ENCODE results near the gene POMGNT1.

Gene POMGNT1

DNA sequence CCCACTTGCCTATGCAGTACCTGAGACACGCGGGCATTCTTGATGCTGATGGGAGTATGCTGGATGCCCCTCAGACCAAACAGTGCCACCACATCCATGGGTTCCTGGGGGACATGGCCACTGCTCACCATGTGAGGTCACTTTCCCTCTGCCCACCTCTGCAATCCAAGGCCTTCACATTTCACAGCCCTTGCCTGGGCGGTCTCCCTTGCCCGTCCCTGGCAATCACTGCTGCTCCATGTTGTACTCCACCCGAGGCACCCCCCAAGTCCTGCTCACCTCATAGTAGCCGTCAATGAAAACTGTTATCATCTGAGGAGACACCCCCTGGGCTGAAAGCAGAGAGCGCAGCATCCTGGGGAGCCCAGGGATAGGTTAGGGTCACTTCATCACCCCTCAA is 4.9 kb downstream of the POMGNT1 start:
- H3K36me3 ChIP-seq (ENCODE audit: control insufficient read depth, insufficient read depth, low read length), result peaks cover 63% of the 10 kb centered on the region
- 99 to 100% methylated on average over 6 to 7 of the region's 7 CpGs for WGBS, 2 experiments (ENCODE audit: insufficient coverage in 2 of 2)
- H3K4me1 ChIP-seq (ENCODE audit: control insufficient read depth, insufficient read depth, low read length, poor library complexity, severe bottlenecking), result no peaks in the 10 kb centered on the region
- no peak overlapping the region for H3K27ac ChIP-seq (ENCODE audit: low read depth, low read length, severe bottlenecking)
- H3K4me3 ChIP-seq (ENCODE audit: extremely low read depth, insufficient read depth, low read length, poor library complexity, severe bottlenecking), result no peak overlapping the region
- H3K9me3 ChIP-seq (ENCODE audit: control insufficient read depth, low read length), result no peaks in the 10 kb centered on the region

DNA sequence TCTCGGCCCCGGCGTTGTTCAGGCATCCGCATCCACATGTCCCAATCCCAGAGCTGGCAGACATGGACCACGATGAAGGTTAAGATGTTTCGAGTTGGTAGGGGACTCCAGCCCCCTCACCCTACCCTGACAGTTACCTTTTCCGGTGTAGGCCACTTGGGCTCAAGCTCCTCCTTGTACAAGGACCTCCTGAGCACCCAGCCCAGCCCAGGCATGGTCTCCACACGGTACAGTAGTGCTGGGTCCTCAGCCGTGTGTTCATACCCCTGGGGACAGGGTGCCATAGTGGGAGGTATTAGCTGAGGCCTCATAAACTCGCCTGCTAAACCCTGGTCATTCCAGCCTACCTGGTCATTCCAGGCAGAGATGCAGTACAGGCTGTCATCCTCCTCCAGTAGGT is 6.1 kb downstream of the POMGNT1 start:
- no peak overlapping the region for H3K4me3 ChIP-seq (ENCODE audit: extremely low read depth, insufficient read depth, low read length, poor library complexity, severe bottlenecking)
- H3K4me1 ChIP-seq (ENCODE audit: control insufficient read depth, insufficient read depth, low read length, poor library complexity, severe bottlenecking), result no peaks in the 10 kb centered on the region
- H3K36me3 ChIP-seq (ENCODE audit: control insufficient read depth, insufficient read depth, low read length), result peaks cover 73% of the 10 kb centered on the region
- H3K9me3 ChIP-seq (ENCODE audit: control insufficient read depth, low read length), result no peaks in the 10 kb centered on the region
- WGBS, 2 experiments (ENCODE audit: insufficient coverage in 2 of 2), result 90 to 98% methylated on average over 8 to 9 of the region's 10 CpGs
- no peak overlapping the region for H3K27ac ChIP-seq (ENCODE audit: low read depth, low read length, severe bottlenecking)

DNA sequence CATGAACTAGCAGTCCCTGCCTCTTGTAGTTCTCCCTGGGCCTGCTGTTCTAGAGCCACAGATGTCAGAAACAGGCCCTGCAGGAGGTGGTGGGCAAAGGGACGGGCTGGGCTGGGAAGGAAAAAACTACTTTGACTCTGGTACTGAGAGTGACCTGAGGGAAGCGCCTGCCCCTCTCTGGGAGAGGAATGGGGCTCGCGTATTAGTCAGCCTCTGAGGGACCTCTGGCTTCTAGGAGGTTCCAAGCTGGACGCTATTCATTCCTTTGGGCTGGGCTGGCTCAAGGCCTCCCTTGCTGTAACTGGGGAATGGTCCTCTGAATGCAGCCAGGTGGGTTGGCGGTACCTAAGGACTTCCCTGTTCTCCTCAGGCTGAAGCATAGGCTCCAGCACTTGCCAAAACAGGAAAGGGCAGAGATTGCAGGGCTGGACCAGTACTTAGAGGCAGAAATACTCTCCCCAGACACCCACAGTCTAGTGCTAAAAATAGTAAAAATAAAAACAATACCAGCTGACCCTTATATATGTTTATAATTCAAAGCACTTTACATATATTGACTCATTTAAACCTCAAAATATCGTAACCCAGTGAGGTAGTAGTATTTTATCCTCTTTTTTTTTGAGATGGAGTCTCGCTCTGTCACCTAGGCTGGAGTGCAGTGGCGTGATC is 7.1 kb downstream of the POMGNT1 start:
- Histone ChIP-seq H3K4me1 (ENCODE audit: control insufficient read depth, insufficient read depth, low read length, poor library complexity, severe bottlenecking) (no peaks in the 10 kb centered on the region), H3K9me3 (ENCODE audit: control insufficient read depth, low read length) (no peaks in the 10 kb centered on the region), H3K27ac (ENCODE audit: low read depth, low read length, severe bottlenecking) (no peak overlapping the region), H3K36me3 (ENCODE audit: control insufficient read depth, insufficient read depth, low read length) (peaks cover 68% of the 10 kb centered on the region), H3K4me3 (ENCODE audit: extremely low read depth, insufficient read depth, low read length, poor library complexity, severe bottlenecking) (no peak overlapping the region)
- 94 to 95% methylated on average over 6 of the region's 9 CpGs for WGBS, 2 experiments (ENCODE audit: insufficient coverage in 2 of 2)

DNA sequence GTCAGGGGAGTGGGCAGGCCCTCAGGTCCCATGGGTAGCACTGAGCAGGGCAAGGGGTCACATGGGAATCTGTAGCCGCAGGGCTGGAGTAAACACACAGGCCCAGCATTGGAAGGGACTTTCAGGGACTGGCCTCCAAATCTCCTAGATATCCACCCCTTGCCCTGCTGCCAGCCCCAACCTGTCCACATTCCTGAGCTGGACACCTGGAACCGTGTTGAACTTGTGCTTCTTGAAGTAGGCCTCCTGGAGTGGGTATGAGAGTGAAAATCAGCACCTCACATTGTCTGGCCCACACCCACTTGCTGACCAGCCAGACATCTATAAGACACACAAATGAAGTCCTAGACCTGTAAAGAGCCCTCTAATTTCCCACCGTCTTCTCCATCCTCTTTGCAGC is 7.7 kb downstream of the POMGNT1 start:
- no peak overlapping the region for H3K4me3 ChIP-seq (ENCODE audit: extremely low read depth, insufficient read depth, low read length, poor library complexity, severe bottlenecking)
- no peaks in the 10 kb centered on the region for H3K9me3 ChIP-seq (ENCODE audit: control insufficient read depth, low read length)
- H3K4me1 ChIP-seq (ENCODE audit: control insufficient read depth, insufficient read depth, low read length, poor library complexity, severe bottlenecking), result no peaks in the 10 kb centered on the region
- WGBS, 2 experiments (ENCODE audit: insufficient coverage in 2 of 2), result 86 to 100% methylated on average over 2 to 3 of the region's 3 CpGs
- no peak overlapping the region for H3K27ac ChIP-seq (ENCODE audit: low read depth, low read length, severe bottlenecking)
- peaks cover 66% of the 10 kb centered on the region for H3K36me3 ChIP-seq (ENCODE audit: control insufficient read depth, insufficient read depth, low read length)

DNA sequence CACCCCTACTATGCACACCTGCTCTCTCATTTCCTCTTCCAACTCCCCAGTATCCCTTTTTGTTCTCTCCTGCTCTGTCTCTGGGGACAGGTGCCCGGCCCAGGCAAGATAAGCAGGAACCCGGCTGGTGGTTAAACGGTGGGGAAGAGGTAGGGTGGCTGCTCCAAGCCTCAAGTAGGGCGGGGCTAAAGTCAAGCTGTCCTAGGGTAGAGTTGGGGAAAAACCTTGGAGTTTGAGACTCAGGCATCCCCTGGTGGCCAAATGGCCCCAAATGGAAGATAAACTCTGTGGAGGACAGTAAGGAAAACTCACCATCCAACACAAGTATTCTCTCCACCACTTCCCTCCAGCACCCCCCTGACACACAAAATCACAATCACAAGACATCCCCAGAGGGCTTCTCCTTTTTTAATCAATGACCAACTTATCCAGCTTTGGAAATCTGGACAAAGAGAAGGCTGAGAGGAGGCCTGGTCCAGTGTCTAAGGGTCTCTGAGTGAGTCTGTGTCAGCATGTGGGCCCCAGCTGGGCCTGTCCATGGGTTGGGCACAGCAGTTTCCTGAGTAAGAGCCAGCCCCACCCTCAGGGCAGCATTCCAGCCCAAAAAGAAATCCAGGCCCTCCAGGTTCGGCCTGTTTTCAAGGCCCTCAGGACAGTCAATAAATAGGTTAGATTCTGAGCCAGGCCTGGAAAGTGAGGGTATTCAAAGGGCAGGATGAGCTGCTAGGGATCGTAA is 9.8 kb downstream of the POMGNT1 start:
- H3K4me1 ChIP-seq (ENCODE audit: control insufficient read depth, insufficient read depth, low read length, poor library complexity, severe bottlenecking), result peaks cover 5% of the 10 kb centered on the region
- peaks cover 53% of the 10 kb centered on the region for H3K36me3 ChIP-seq (ENCODE audit: control insufficient read depth, insufficient read depth, low read length)
- 76 to 82% methylated on average over 2 to 4 of the region's 6 CpGs for WGBS, 2 experiments (ENCODE audit: insufficient coverage in 2 of 2)
- H3K4me3 ChIP-seq (ENCODE audit: extremely low read depth, insufficient read depth, low read length, poor library complexity, severe bottlenecking), result no peak overlapping the region
- H3K9me3 ChIP-seq (ENCODE audit: control insufficient read depth, low read length), result no peaks in the 10 kb centered on the region
- no peak overlapping the region for H3K27ac ChIP-seq (ENCODE audit: low read depth, low read length, severe bottlenecking)

DNA sequence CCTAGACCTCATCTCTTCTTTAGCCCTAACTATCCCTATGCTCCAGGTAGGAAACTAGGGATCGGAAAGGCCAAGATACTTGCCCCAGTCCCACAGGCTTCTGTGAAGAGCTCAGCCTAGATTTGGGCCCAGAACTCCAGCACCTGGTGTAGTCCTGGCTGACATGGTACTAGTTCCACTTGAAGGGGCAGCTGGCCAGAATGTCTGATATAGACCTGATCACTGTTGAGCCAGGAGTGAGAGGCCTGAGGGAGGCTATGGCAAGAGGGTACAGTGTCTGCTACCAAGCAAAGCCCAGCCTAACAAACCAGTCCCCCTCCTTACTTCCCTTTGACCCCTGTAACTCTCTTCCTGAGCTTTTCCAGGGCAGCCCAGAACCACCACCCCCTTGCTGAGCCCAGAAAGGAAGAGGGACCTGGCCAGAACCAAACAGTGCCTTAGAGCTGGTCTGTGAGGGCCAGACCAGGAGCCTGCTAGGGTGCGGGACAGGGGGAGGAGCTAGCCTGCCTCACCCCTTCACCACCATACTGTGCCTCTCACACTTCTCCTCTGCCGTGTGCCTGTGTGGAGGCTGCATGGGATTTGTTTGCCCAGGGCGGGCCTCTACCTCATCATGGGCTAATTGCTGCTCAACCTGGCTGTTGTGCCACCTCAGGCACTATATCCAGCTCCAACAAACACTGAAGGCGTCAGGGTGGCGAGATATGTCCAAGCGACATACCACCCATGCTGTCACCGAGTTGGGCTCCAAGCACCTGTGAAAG is 10.9 kb downstream of the POMGNT1 start:
- Histone ChIP-seq H3K9me3 (ENCODE audit: control insufficient read depth, low read length) (no peaks in the 10 kb centered on the region), H3K4me1 (ENCODE audit: control insufficient read depth, insufficient read depth, low read length, poor library complexity, severe bottlenecking) (peaks cover 13% of the 10 kb centered on the region), H3K27ac (ENCODE audit: low read depth, low read length, severe bottlenecking) (no peak overlapping the region), H3K4me3 (ENCODE audit: extremely low read depth, insufficient read depth, low read length, poor library complexity, severe bottlenecking) (no peak overlapping the region), H3K36me3 (ENCODE audit: control insufficient read depth, insufficient read depth, low read length) (peaks cover 42% of the 10 kb centered on the region)
- WGBS, 2 experiments (ENCODE audit: insufficient coverage in 2 of 2), result 93 to 94% methylated on average over 7 to 8 of the region's 8 CpGs

DNA sequence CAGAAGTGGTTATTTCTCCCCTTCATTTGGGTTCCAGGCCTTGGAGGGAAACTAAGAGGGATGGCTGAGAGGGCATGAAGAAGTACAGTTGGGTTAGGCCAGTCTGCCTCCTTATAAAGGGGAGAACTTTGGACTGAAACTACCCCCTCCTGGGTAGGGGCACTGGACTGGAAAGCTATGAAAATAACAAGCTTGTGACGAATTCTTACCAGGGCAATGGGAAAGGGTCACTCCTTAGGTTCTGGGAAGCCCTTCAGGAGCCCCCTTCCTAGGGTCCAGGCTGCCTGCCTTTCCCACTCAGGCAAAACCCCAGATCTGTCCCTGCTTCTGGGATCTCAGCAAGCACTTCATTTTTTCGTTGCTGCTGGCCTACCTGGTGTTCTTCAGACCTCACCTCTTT is 12.2 kb downstream of the POMGNT1 start:
- Histone ChIP-seq H3K27ac (ENCODE audit: low read depth, low read length, severe bottlenecking) (no peak overlapping the region), H3K4me3 (ENCODE audit: extremely low read depth, insufficient read depth, low read length, poor library complexity, severe bottlenecking) (no peak overlapping the region), H3K36me3 (ENCODE audit: control insufficient read depth, insufficient read depth, low read length) (peaks cover 36% of the 10 kb centered on the region), H3K4me1 (ENCODE audit: control insufficient read depth, insufficient read depth, low read length, poor library complexity, severe bottlenecking) (peaks cover 22% of the 10 kb centered on the region), H3K9me3 (ENCODE audit: control insufficient read depth, low read length) (no peaks in the 10 kb centered on the region)
- 100% methylated on average over 1 of the region's 2 CpGs; no CpG with 5 or more reads in 1 of the 2 experiments for WGBS, 2 experiments (ENCODE audit: insufficient coverage in 2 of 2)

DNA sequence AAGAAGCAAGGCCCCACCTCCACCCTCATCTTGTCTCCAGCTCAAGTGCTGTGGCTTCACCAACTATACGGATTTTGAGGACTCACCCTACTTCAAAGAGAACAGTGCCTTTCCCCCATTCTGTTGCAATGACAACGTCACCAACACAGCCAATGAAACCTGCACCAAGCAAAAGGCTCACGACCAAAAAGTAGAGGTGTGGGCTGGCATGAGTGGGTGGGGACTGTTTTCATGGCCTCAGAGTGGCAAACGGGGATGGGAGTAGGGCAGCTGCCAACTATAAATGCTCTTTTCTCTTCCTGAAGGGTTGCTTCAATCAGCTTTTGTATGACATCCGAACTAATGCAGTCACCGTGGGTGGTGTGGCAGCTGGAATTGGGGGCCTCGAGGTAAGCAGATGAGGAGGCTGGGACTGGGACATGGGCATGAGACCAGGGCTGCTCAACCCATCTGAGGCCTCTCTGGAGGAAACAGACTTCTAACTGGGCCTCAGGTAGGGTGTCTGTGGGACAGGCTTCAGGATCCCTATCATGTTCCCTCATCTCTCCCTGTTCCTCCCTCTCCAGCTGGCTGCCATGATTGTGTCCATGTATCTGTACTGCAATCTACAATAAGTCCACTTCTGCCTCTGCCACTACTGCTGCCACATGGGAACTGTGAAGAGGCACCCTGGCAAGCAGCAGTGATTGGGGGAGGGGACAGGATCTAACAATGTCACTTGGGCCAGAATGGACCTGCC is 13.1 kb downstream of the POMGNT1 start:
- 85 to 97% methylated on average over 4 to 5 of the region's 7 CpGs for WGBS, 2 experiments (ENCODE audit: insufficient coverage in 2 of 2)
- H3K27ac ChIP-seq (ENCODE audit: low read depth, low read length, severe bottlenecking), result no peak overlapping the region
- H3K4me3 ChIP-seq (ENCODE audit: extremely low read depth, insufficient read depth, low read length, poor library complexity, severe bottlenecking), result no peak overlapping the region
- H3K4me1 ChIP-seq (ENCODE audit: control insufficient read depth, insufficient read depth, low read length, poor library complexity, severe bottlenecking), result peaks cover 22% of the 10 kb centered on the region
- peaks cover 27% of the 10 kb centered on the region for H3K36me3 ChIP-seq (ENCODE audit: control insufficient read depth, insufficient read depth, low read length)
- no peaks in the 10 kb centered on the region for H3K9me3 ChIP-seq (ENCODE audit: control insufficient read depth, low read length)

DNA sequence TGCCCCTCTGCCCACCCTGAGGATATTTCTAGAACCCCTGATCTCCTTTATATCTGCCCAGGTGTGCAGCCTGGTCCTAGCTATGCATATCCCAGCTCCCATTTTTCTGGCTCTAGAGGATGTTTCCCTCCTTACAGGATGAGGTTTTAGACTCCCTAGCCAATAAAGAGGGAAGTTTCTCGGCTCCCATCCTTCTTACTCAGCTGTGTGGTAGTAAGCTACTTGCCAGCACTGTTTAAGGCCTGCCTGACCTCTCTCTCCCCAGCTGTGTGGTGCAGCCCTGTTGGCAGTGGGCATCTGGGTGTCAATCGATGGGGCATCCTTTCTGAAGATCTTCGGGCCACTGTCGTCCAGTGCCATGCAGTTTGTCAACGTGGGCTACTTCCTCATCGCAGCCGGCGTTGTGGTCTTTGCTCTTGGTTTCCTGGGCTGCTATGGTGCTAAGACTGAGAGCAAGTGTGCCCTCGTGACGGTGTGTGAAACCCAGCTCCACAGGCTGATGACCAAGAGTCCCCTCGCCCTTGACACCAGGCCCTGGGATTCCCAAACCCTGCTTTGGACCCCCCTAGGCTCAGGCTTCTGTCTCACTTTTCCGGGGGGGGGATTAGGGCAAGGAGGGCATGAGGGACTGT is 14.2 kb downstream of the POMGNT1 start:
- 94 to 98% methylated on average over 9 to 10 of the region's 12 CpGs for WGBS, 2 experiments (ENCODE audit: insufficient coverage in 2 of 2)
- Histone ChIP-seq H3K4me1 (ENCODE audit: control insufficient read depth, insufficient read depth, low read length, poor library complexity, severe bottlenecking) (peaks cover 22% of the 10 kb centered on the region), H3K36me3 (ENCODE audit: control insufficient read depth, insufficient read depth, low read length) (peaks cover 17% of the 10 kb centered on the region), H3K4me3 (ENCODE audit: extremely low read depth, insufficient read depth, low read length, poor library complexity, severe bottlenecking) (no peak overlapping the region), H3K27ac (ENCODE audit: low read depth, low read length, severe bottlenecking) (peak overlapping the region; percentile 89), H3K9me3 (ENCODE audit: control insufficient read depth, low read length) (no peaks in the 10 kb centered on the region)
